OCI-LY3 (cell line): ENCODE data around the gene TIMP4.

Experiments
- H2AFZ ChIP-seq: fragments of 200-600, 300-600 bp; shearing (Covaris generic); 2 replicates; pipeline ENCODE4 v1.6.0; 2014; ENCODE audit warnings: antibody characterized with exemption, low read depth, low read length
- H3K27ac ChIP-seq: fragments of 200-600, 300-600 bp; sonication (generic); 2 replicates; pipeline ENCODE4 v1.5.1; 2014; ENCODE audit warnings: mild to moderate bottlenecking, low read length, moderate library complexity, mixed read lengths
- H3K27me3 ChIP-seq: fragments of 200-600, 300-600 bp; sonication (generic); 2 replicates; pipeline ENCODE4 v1.6.1; 2014; ENCODE audit warnings: low read depth, low read length, mixed read lengths
- H3K36me3 ChIP-seq: fragments of 200-600, 300-600 bp; sonication (generic); replicated peaks from 2 replicates; pipeline ENCODE3; 2014; ENCODE audit warnings: low read depth, low read length, mixed read lengths
- H3K4me1 ChIP-seq: fragments of 300-600, 200-600 bp; sonication (generic); 2 replicates; pipeline ENCODE4 v1.6.1; 2014; ENCODE audit warnings: low read length, mixed read lengths
- H3K4me2 ChIP-seq: fragments of 200-600, 300-600 bp; sonication (generic); 2 replicates; pipeline ENCODE4 v1.6.1; 2014; ENCODE audit warnings: low read length, mixed read lengths
- H3K4me3 ChIP-seq: fragments of 300-600, 200-600 bp; sonication (generic); 2 replicates; pipeline ENCODE4 v1.5.1; 2014; ENCODE audit warnings: antibody characterized with exemption, mild to moderate bottlenecking, low read length, moderate library complexity
- H3K79me2 ChIP-seq: fragments of 300-600, 200-600 bp; shearing (Covaris generic); 2 replicates; pipeline ENCODE4 v1.6.1; 2014; ENCODE audit warnings: mild to moderate bottlenecking, low read length, mixed read lengths
- H3K9ac ChIP-seq: fragments of 300-600, 200-600 bp; shearing (Covaris generic); 2 replicates; pipeline ENCODE4 v1.6.0; 2014; ENCODE audit warnings: mild to moderate bottlenecking, low read length, moderate library complexity
- H3K9me3 ChIP-seq: fragments of 200-600, 300-600 bp; shearing (Covaris generic); 2 replicates; pipeline ENCODE4 v1.6.1; 2014; ENCODE audit warnings: low read length, mixed read lengths; ENCODE audit not compliant: insufficient read depth
- H4K20me1 ChIP-seq: fragments of 200-600, 300-600 bp; sonication (generic); 2 replicates; pipeline ENCODE4 v1.6.1; 2016; ENCODE audit warnings: low read length, mixed read lengths; ENCODE audit not compliant: insufficient read depth
- EZH2phosphoT487 ChIP-seq: fragments of 200-600 bp; shearing (Covaris generic); IDR thresholded peaks from 2 replicates; pipeline ENCODE4 v1.6.1; 2018; ENCODE audit warnings: antibody characterized with exemption, mixed run types, low read depth
- TF ChIP-seq, protein P1 (sequence below): fragments of 200-600, 300-600 bp; sonication (generic); IDR thresholded peaks from 2 replicates; pipeline ENCODE4 v1.5.1; 2014; ENCODE audit warnings: antibody characterized with exemption, low read length, low read depth

TIMP4 gene

DNA sequence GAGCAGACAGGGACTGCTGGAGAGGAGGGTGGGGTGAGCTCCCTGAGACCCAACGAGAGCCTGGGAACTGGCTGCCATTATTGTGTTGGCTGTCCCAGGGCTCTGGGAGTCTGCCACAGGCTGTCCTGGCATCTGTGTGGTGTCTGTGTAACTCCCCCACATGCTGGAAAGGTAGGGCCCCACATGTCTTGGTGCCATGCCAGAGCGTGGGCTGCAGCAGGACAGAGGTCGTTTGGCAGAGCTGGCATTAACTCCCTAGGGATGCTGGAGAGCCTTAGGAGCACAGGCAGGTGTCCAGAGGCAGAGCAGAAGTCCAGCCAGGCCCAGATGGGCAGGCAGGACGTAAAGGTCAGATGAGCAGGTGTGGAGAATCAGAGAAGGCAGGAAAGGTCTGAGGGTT is 9.7 kb downstream of the TIMP4 start:
- TF ChIP-seq, protein P1, sequence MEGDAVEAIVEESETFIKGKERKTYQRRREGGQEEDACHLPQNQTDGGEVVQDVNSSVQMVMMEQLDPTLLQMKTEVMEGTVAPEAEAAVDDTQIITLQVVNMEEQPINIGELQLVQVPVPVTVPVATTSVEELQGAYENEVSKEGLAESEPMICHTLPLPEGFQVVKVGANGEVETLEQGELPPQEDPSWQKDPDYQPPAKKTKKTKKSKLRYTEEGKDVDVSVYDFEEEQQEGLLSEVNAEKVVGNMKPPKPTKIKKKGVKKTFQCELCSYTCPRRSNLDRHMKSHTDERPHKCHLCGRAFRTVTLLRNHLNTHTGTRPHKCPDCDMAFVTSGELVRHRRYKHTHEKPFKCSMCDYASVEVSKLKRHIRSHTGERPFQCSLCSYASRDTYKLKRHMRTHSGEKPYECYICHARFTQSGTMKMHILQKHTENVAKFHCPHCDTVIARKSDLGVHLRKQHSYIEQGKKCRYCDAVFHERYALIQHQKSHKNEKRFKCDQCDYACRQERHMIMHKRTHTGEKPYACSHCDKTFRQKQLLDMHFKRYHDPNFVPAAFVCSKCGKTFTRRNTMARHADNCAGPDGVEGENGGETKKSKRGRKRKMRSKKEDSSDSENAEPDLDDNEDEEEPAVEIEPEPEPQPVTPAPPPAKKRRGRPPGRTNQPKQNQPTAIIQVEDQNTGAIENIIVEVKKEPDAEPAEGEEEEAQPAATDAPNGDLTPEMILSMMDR, result no peak
- no peak for TF ChIP-seq EZH2phosphoT487
- Histone ChIP-seq H3K4me1 (no peaks in the 10 kb centered on the region), H3K79me2 (no peaks in the 10 kb centered on the region), H2AFZ (no peak overlapping the region), H3K9me3 (no peaks in the 10 kb centered on the region), H4K20me1 (no peaks in the 10 kb centered on the region), H3K36me3 (no peaks in the 10 kb centered on the region), H3K4me3 (no peak overlapping the region), H3K4me2 (no peak overlapping the region), H3K27ac (no peak overlapping the region), H3K27me3 (peaks cover 26% of the 10 kb centered on the region), H3K9ac (no peak overlapping the region)

DNA sequence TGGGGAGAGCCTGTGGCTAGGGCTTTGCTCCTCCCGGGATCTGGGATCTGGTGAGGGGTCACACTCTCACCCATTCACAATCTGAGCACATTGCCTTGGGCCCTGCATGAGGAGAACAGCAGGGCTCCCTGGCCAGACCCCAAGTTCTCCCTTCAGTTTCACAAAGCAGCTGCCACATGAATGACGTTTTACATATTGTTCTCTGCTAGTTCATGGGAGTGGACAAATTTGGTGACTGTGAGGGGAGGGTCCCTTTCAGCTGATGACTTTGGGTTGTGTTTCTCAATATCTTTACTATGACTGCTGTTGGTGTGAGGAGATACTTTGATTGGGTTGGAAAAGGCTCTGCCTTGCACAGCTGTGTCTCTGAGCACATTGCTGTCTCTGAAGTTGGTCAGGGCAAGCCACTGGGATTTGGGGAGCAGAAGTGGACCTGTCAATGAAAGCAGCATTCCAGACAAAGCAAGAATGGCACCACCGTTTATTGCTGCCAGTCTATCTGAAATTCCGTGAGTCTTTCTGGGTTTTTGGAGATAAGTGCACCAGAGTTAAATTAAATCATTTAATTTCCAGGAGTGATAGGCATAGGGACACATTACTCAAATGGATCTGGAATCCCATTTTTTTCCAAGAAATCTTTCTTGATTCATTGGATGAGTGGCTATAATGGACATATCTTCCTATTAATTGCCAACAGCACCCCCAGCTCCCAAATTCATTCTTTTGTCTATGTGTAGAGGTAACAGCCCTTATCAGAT is 10.3 kb downstream of the TIMP4 start:
- Histone ChIP-seq H3K27ac (no peak overlapping the region), H2AFZ (no peak overlapping the region), H4K20me1 (no peaks in the 10 kb centered on the region), H3K79me2 (no peaks in the 10 kb centered on the region), H3K4me2 (no peak overlapping the region), H3K27me3 (peaks cover 27% of the 10 kb centered on the region), H3K4me1 (no peaks in the 10 kb centered on the region), H3K9me3 (no peaks in the 10 kb centered on the region), H3K36me3 (no peaks in the 10 kb centered on the region), H3K9ac (no peak overlapping the region), H3K4me3 (no peak overlapping the region)
- no peak for TF ChIP-seq EZH2phosphoT487
- TF ChIP-seq, protein P1, result no peak

DNA sequence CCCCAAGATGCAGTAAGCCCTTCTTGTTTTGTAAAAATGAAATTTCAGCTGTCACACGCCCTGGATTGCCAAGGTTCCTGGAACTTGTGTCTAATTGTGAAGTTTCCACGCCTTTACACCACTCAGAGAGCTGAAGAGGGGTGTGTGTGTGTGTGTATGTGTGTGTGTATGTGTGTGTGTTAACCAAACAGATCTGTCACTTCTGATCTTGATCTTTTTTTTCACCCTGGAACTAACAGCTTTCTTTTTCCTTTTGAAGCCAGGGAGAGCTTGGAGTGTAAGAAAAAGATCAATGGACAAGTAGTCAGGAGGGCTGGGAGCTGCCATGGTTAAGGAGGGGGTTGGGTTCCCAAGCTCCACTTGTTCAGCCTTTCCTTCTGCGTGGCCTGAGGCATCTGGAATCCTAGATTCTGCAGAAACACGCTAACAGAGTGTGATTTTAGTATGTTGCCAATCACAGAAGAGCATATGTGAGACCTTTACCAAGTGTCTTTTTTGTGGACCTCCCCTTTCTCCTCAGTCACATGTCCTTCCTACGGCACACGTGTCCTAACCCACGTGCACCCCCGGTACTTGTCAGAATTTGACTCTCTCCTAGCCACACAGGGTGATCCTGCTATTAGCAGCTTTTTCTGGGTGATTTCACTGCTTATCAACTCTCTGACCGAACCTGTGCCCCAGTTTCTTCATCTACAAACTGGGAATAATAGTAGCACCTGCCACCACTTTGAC is 11.5 kb downstream of the TIMP4 start:
- no peak for TF ChIP-seq EZH2phosphoT487
- TF ChIP-seq, protein P1, result no peak

DNA sequence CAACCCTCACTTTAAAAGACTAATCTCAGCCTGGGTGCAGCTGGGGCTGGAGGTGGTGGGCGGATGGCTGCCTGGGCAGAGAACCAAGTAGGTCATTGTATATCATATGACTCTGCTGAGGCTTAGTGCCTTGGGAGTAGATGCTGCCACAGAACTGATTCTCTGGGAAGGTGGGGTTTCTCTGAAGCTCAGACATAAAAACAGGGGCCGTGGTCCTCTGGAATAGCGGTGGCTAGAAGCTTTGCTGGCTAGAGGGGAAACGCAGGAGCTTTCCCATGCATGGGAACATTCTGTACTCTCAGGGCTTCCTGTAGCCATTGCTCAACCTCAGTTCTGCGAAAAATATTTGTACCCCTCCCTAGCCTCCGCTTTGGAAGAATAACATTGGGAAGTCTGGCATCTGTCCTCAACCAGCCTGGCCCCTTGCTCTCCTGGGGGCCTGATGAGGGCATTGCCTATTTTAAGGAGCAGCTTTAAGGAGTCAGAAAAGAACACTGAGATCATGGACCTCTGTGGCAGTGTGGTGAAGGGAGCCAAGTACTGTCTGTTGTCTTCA is 14.7 kb downstream of the TIMP4 start:
- no peaks in the 10 kb centered on the region for H3K9me3 ChIP-seq
- H3K27me3 ChIP-seq, result peaks cover 30% of the 10 kb centered on the region
- H3K9ac ChIP-seq, result no peak overlapping the region
- H3K4me2 ChIP-seq, result no peak overlapping the region
- no peaks in the 10 kb centered on the region for H3K36me3 ChIP-seq
- no peaks in the 10 kb centered on the region for H4K20me1 ChIP-seq
- no peak for TF ChIP-seq EZH2phosphoT487
- TF ChIP-seq, protein P1, result no peak
- H3K4me3 ChIP-seq, result no peak overlapping the region
- H3K27ac ChIP-seq, result no peak overlapping the region
- H3K79me2 ChIP-seq, result no peaks in the 10 kb centered on the region
- H2AFZ ChIP-seq, result no peak overlapping the region
- H3K4me1 ChIP-seq, result no peaks in the 10 kb centered on the region

More for the DNA sequence above, 11.5 kb downstream of the TIMP4 start:
- no peaks in the 10 kb centered on the region for H4K20me1 ChIP-seq
- H3K79me2 ChIP-seq, result no peaks in the 10 kb centered on the region
- H3K9me3 ChIP-seq, result no peaks in the 10 kb centered on the region
- H3K27me3 ChIP-seq, result peaks cover 30% of the 10 kb centered on the region
- H3K4me2 ChIP-seq, result no peak overlapping the region
- H3K9ac ChIP-seq, result no peak overlapping the region
- no peaks in the 10 kb centered on the region for H3K36me3 ChIP-seq
- H3K4me3 ChIP-seq, result no peak overlapping the region
- H3K4me1 ChIP-seq, result no peaks in the 10 kb centered on the region
- no peak overlapping the region for H3K27ac ChIP-seq
- H2AFZ ChIP-seq, result no peak overlapping the region
